Endothelial cell of umbilical vein (primary cell): ENCODE measurements around the gene DPP7. TPM values are rescaled to one million over a fixed set of nuclear protein-coding genes. Genes with fewer than 3 reads are reported as not detected.

ENCODE experiments used
- BruUV-seq: library from RNA; stranded (reverse); fragments of 400-500 nt; replicated peaks from 2 replicates; lab custom pipeline; 2021; lab: Mats Ljungman, UMichigan
- CTCF ChIA-PET: fragments of 300-600, 350-600 bp; sonication (Branson Sonifier 250); formaldehyde crosslinking; loops from one replicate; lab custom pipeline; 2021; ENCODE audit warnings: antibody characterized with exemption, inconsistent platforms; lab: Charles Lee
- POLR2A ChIA-PET: fragments of 300-600, 350-600 bp; sonication (Branson Sonifier 250); formaldehyde crosslinking; loops from one replicate; lab custom pipeline; 2021; ENCODE audit warnings: antibody characterized with exemption, inconsistent platforms; lab: Charles Lee
- DNase-seq: peaks from one replicate; pipeline ENCODE4 v3.0.0-alpha.2; 2011; ENCODE audit warnings: low read depth, low spot score
- FAIRE-seq: peaks from 2 replicates; lab custom pipeline; 2011; peaks lifted over from hg19 to GRCh38; lab: Jason Lieb, UNC
- H2AFZ ChIP-seq: 2 replicates; pipeline ENCODE4 v1.6.0; 2012; ENCODE audit warnings: low read depth, low read length, control low read depth, inconsistent platforms
- H3K27ac ChIP-seq: 2 replicates; pipeline ENCODE4 v1.5.1; 2011; ENCODE audit warnings: low read depth, mild to moderate bottlenecking, control low read depth, low read length, moderate library complexity; ENCODE audit not compliant: insufficient read depth
- H3K27me3 ChIP-seq, 2 experiments: 2 replicates each; pipeline versions ENCODE4 v1.6.0 to v1.6.1; 2011; ENCODE audit warnings: low read length in 2 of 2, mixed read lengths in 1 of 2; ENCODE audit not compliant: control insufficient read depth in 2 of 2, insufficient read depth in 2 of 2
- H3K36me3 ChIP-seq, 2 experiments: 2 replicates in 1 of 2; 3 replicates in 1 of 2; pipeline ENCODE4 v1.5.1; 2011; ENCODE audit warnings: low read length in 2 of 2, mild to moderate bottlenecking in 1 of 2, moderate library complexity in 1 of 2; ENCODE audit not compliant: control insufficient read depth in 2 of 2, insufficient read depth in 2 of 2; ENCODE audit errors: extremely low read depth in 1 of 2
- H3K4me1 ChIP-seq: 3 replicates; pipeline ENCODE4 v1.5.1; 2011; ENCODE audit warnings: mild to moderate bottlenecking, low read length; ENCODE audit not compliant: control insufficient read depth, insufficient read depth; ENCODE audit errors: extremely low read depth
- H3K4me2 ChIP-seq: 2 replicates; pipeline ENCODE4 v1.6.1; 2011; ENCODE audit warnings: low read length, control low read depth, mixed read lengths; ENCODE audit not compliant: insufficient read depth
- H3K4me3 ChIP-seq, 3 experiments: fragments of 200-600 bp in 1 of 3; sonication (generic), shearing (Covaris generic) in 1 of 3; replicated peaks in 1 of 3; 2 replicates each; pipeline ENCODE4 v1.5.1; 2011 to 2016; ENCODE audit warnings: control low read depth in 3 of 3, low read length in 3 of 3, mild to moderate bottlenecking in 2 of 3, inconsistent platforms in 1 of 3, low read depth in 1 of 3, moderate library complexity in 1 of 3; ENCODE audit not compliant: insufficient read depth in 1 of 3
- H3K79me2 ChIP-seq: 2 replicates; pipeline ENCODE4 v1.6.0; 2012; ENCODE audit warnings: low read length, inconsistent platforms; ENCODE audit not compliant: control insufficient read depth, insufficient read depth
- H3K9ac ChIP-seq: replicated peaks from 2 replicates; pipeline ENCODE3; 2011; ENCODE audit warnings: low read length, control low read depth; ENCODE audit not compliant: insufficient read depth; ENCODE audit errors: extremely low read depth
- H3K9me1 ChIP-seq: replicated peaks from 3 replicates; pipeline ENCODE4 v1.6.0; 2011; ENCODE audit warnings: mild to moderate bottlenecking, low read length; ENCODE audit not compliant: control insufficient read depth, insufficient read depth; ENCODE audit errors: extremely low read depth
- H3K9me3 ChIP-seq: replicated peaks from 2 replicates; pipeline ENCODE4 v1.5.1; 2012; ENCODE audit warnings: low read length, inconsistent platforms; ENCODE audit not compliant: control insufficient read depth, insufficient read depth
- H4K20me1 ChIP-seq: replicated peaks from 2 replicates; pipeline ENCODE3; 2011; ENCODE audit warnings: mild to moderate bottlenecking, low read length; ENCODE audit not compliant: control insufficient read depth, insufficient read depth; ENCODE audit errors: extremely low read depth
- CTCF ChIP-seq, 2 donors: IDR thresholded peaks; 1 replicate in 1 of 2; 2 replicates in 1 of 2; pipeline ENCODE4 v1.5.1; 2011; ENCODE audit warnings: low read length in 2 of 2, mild to moderate bottlenecking in 2 of 2, moderate library complexity in 2 of 2, control low read depth in 1 of 2, inconsistent platforms in 1 of 2, low read depth in 1 of 2; ENCODE audit not compliant: insufficient read depth in 1 of 2; ENCODE audit errors: extremely low read depth in 1 of 2
- EZH2 ChIP-seq: IDR thresholded peaks from 2 replicates; pipeline ENCODE4 v1.6.1; 2012; ENCODE audit warnings: borderline replicate concordance, low read depth, mild to moderate bottlenecking, moderate library complexity, low read length, inconsistent platforms; ENCODE audit not compliant: severe bottlenecking
- FOS ChIP-seq: IDR thresholded peaks from 2 replicates; pipeline ENCODE4 v1.6.1; 2011; ENCODE audit warnings: mild to moderate bottlenecking, low read length, moderate library complexity, borderline replicate concordance; ENCODE audit not compliant: insufficient read depth
- GATA2 ChIP-seq: IDR thresholded peaks from 2 replicates; pipeline ENCODE4 v1.7.0; 2011; ENCODE audit warnings: low read depth, mild to moderate bottlenecking, moderate library complexity, mixed read lengths, low read length; ENCODE audit not compliant: insufficient read length, insufficient read depth
- JUN ChIP-seq: IDR thresholded peaks from 2 replicates; pipeline ENCODE4 v1.6.1; 2011; ENCODE audit warnings: borderline replicate concordance, low read depth; ENCODE audit not compliant: insufficient read length, insufficient read depth
- MAX ChIP-seq: IDR thresholded peaks from 2 replicates; pipeline ENCODE4 v1.6.1; 2011; ENCODE audit not compliant: insufficient read depth, insufficient read length
- MYC ChIP-seq: IDR thresholded peaks from one replicate; pipeline ENCODE4 v1.6.1; 2011; ENCODE audit warnings: mild to moderate bottlenecking, low read depth, low read length
- POLR2A ChIP-seq: IDR thresholded peaks from 2 replicates; pipeline ENCODE4 v1.6.1; 2012; ENCODE audit warnings: low read depth, mild to moderate bottlenecking, control low read depth, low read length
- POLR2AphosphoS5 ChIP-seq: IDR thresholded peaks from 2 replicates; pipeline ENCODE4 v1.6.1; 2012; ENCODE audit warnings: low read depth, mild to moderate bottlenecking, control low read depth, low read length, moderate library complexity; ENCODE audit not compliant: insufficient read depth
- dilution Hi-C: fragments of 300-500 bp; cut with MboI; formaldehyde crosslinking; loops from one replicate; pipeline ENCODE4 v1.15.0; 2019; ENCODE audit warnings: low sequenced_read_pairs; ENCODE audit not compliant: extremely low pct_ligation_motif_present
- intact Hi-C: fragments of 100-400 bp; cut with micrococcal nuclease; formaldehyde crosslinking; loops from one replicate; pipeline ENCODE4 v1.10.0; 2022
- polyA plus RNA-seq, 4 experiments: library from polyadenylated mRNA; depleted of rRNA in 3 of 4; stranded (reverse) in 3 of 4; unstranded in 1 of 4; fragments of >200 nt; gene quantifications; 2 replicates each; pipeline versions ENCODE4 v1.2.1 to v1.2.3, GENCODE V29; 2011 to 2012; ENCODE audit warnings: missing spikeins in 1 of 4
- total RNA-seq: library from RNA; stranded (reverse); gene quantifications from 2 replicates; pipeline ENCODE4 v1.2.3, GENCODE V29; 2021

DPP7 gene
- total and polyA plus RNA-seq, 2 donors (not counting 3 experiments of a cell fraction or from before 2014, with no cell fraction given): 149 to 200 TPM

GRCh38 chr9:137089232-137089947 is 25.1 kb downstream of the DPP7 start:
- peaks cover 16% of the 10 kb centered on the region for H3K4me1 ChIP-seq
- DNase-seq (no peak), FAIRE-seq (no peak)
- H3K9me3 ChIP-seq: no peaks in the 10 kb centered on the region
- H3K27me3 ChIP-seq: no peaks in the 10 kb centered on the region
- no peak for TF ChIP-seq CTCF (IDR thresholded peaks at IDR 0.05; ENCODE audit: extremely low read depth in 1 of 2, insufficient read depth in 1 of 2, low read depth in 1 of 2, low read length in 2 of 2)
- TF ChIP-seq JUN: no peak
- no peak for TF ChIP-seq POLR2A
- TF ChIP-seq FOS: no peak
- TF ChIP-seq MYC: no peak
- no peak for TF ChIP-seq MAX
- TF ChIP-seq POLR2AphosphoS5: no peak
- no peak for TF ChIP-seq GATA2
- TF ChIP-seq EZH2: no peak
- H3K9ac ChIP-seq: no peak overlapping the region
- H2AFZ ChIP-seq: no peak overlapping the region
- CTCF ChIA-PET: interaction anchor here (0.6 to 1.6 kb wide), 2 partner anchors 18 to 19 kb away, joined by 3 to 5 read pairs; partner anchors contain the start of gene SAPCD2
- peaks cover 0 to 8% of the 10 kb centered on the region in 2 experiments for H3K36me3 ChIP-seq
- BruUV-seq: no TSS peak
- dilution Hi-C loops (no loop called here), intact Hi-C loops (no loop called here)
- POLR2A ChIA-PET: no interaction called here
- H4K20me1 ChIP-seq: no peaks in the 10 kb centered on the region
- H3K4me3 ChIP-seq: no peak overlapping the region
- no peaks in the 10 kb centered on the region for H3K9me1 ChIP-seq
- H3K27ac ChIP-seq: no peak overlapping the region
- no peaks in the 10 kb centered on the region for H3K79me2 ChIP-seq
- no peak overlapping the region for H3K4me2 ChIP-seq
